Neural cell (in vitro differentiated cells): ENCODE measurements around the gene NINL. TPM values are rescaled to one million over a fixed set of nuclear protein-coding genes. Genes with fewer than 3 reads are reported as not detected.

Experiments
- H2AFZ ChIP-seq: fragments of 200-600, 300-800 bp; sonication (generic), shearing (Covaris generic); 2 replicates; pipeline ENCODE4 v1.6.0; 2014; ENCODE audit warnings: low read depth, mild to moderate bottlenecking, antibody characterized with exemption, low read length, moderate library complexity
- H3F3A ChIP-seq: fragments of 200-600 bp; shearing (Covaris generic); 2 replicates; pipeline ENCODE4 v1.6.1; 2016; ENCODE audit warnings: mild to moderate bottlenecking, moderate library complexity, mixed read lengths, antibody characterized with exemption, low read length; ENCODE audit not compliant: insufficient read depth, poor library complexity, severe bottlenecking
- H3K27ac ChIP-seq: fragments of 200-600, 300-800 bp; sonication (generic), shearing (Covaris generic); 2 replicates; pipeline ENCODE4 v1.5.1; 2014; ENCODE audit warnings: mild to moderate bottlenecking, low read length, moderate library complexity
- H3K27me3 ChIP-seq: fragments of 300-800, 200-600 bp; sonication (generic), shearing (Covaris generic); 2 replicates; pipeline ENCODE4 v1.6.0; 2014; ENCODE audit warnings: mild to moderate bottlenecking, low read depth, low read length, moderate library complexity; ENCODE audit not compliant: insufficient read depth
- H3K36me3 ChIP-seq: fragments of 300-800, 200-600 bp; sonication (generic), shearing (Covaris generic); 2 replicates; pipeline ENCODE4 v1.5.1; 2014; ENCODE audit warnings: mild to moderate bottlenecking, antibody characterized with exemption, low read length, moderate library complexity; ENCODE audit not compliant: insufficient read depth
- H3K4me2 ChIP-seq: fragments of 300-800, 200-600 bp; sonication (generic), shearing (Covaris generic); 2 replicates; pipeline ENCODE4 v1.6.0; 2014; ENCODE audit warnings: mild to moderate bottlenecking, low read length
- H3K4me3 ChIP-seq: fragments of 300-800, 200-600 bp; sonication (generic), shearing (Covaris generic); 2 replicates; pipeline ENCODE4 v1.5.1; 2014; ENCODE audit warnings: mild to moderate bottlenecking, low read length, moderate library complexity
- H3K79me2 ChIP-seq: fragments of 200-600 bp; shearing (Covaris generic); replicated peaks from 2 replicates; pipeline ENCODE4 v1.6.0; 2014; ENCODE audit warnings: mild to moderate bottlenecking, low read length, moderate library complexity; ENCODE audit not compliant: insufficient read depth
- H3K9ac ChIP-seq: fragments of 300-800, 200-600 bp; sonication (generic), shearing (Covaris generic); 2 replicates; pipeline ENCODE4 v1.6.1; 2016; ENCODE audit warnings: mild to moderate bottlenecking, low read length, mixed read lengths
- H3K9me2 ChIP-seq: fragments of 200-600 bp; shearing (Covaris generic); 2 replicates; pipeline ENCODE4 v1.6.1; 2016; ENCODE audit warnings: mild to moderate bottlenecking, low read length, mixed read lengths; ENCODE audit not compliant: insufficient read depth
- H3K9me3 ChIP-seq: fragments of 200-600, 300-800 bp; sonication (generic), shearing (Covaris generic); 2 replicates; pipeline ENCODE4 v1.6.1; 2016; ENCODE audit warnings: mild to moderate bottlenecking, mixed run types, low read length, moderate library complexity, mixed read lengths
- H4K20me1 ChIP-seq: fragments of 200-600 bp; shearing (Covaris generic); 2 replicates; pipeline ENCODE4 v1.6.1; 2016; ENCODE audit warnings: mild to moderate bottlenecking, mixed run types; ENCODE audit not compliant: insufficient read depth
- EP300 ChIP-seq: fragments of 450-650 bp; conservative IDR thresholded peaks from 2 replicates; pipeline ENCODE4 v1.6.1; 2014; ENCODE audit warnings: antibody characterized with exemption, mild to moderate bottlenecking, moderate library complexity; ENCODE audit not compliant: poor library complexity, severe bottlenecking
- EZH2 ChIP-seq: fragments of 200-600, 300-800 bp; shearing (Covaris generic), sonication (generic); IDR thresholded peaks from 2 replicates; pipeline ENCODE4 v1.6.1; 2014; ENCODE audit warnings: antibody characterized with exemption, low read length, borderline replicate concordance, mild to moderate bottlenecking; ENCODE audit not compliant: insufficient read depth, poor library complexity, severe bottlenecking
- MXI1 ChIP-seq: fragments of 450-650 bp; conservative IDR thresholded peaks from 2 replicates; pipeline ENCODE4 v1.6.1; 2014; ENCODE audit warnings: antibody characterized with exemption, mild to moderate bottlenecking; ENCODE audit not compliant: poor library complexity, severe bottlenecking
- POLR2AphosphoS5 ChIP-seq: IDR thresholded peaks from 2 replicates; pipeline ENCODE4 v1.6.1; 2012
- RAD21 ChIP-seq: fragments of 450-650 bp; conservative IDR thresholded peaks from 2 replicates; pipeline ENCODE4 v1.6.1; 2014; ENCODE audit warnings: antibody characterized with exemption, mild to moderate bottlenecking, moderate library complexity
- SMC3 ChIP-seq: fragments of 450-650 bp; conservative IDR thresholded peaks from 2 replicates; pipeline ENCODE4 v1.6.1; 2014; ENCODE audit warnings: antibody characterized with exemption, mild to moderate bottlenecking, moderate library complexity; ENCODE audit not compliant: poor library complexity
- TAF1 ChIP-seq: IDR thresholded peaks from 2 replicates; pipeline ENCODE4 v1.6.1; 2012; ENCODE audit warnings: low read depth
- polyA plus RNA-seq: library from polyadenylated mRNA; depleted of rRNA; stranded (reverse); fragments of >200 nt; gene quantifications from 2 replicates; pipeline ENCODE4 v1.2.3, GENCODE V29; 2014
- TF ChIP-seq, protein P1 (sequence below): fragments of 450-650 bp; IDR thresholded peaks from 2 replicates; pipeline ENCODE4 v1.5.1; 2014; ENCODE audit warnings: antibody characterized with exemption, mild to moderate bottlenecking, moderate library complexity; ENCODE audit not compliant: poor library complexity, severe bottlenecking
- TF ChIP-seq, protein P2 (sequence below): IDR thresholded peaks from 2 replicates; pipeline ENCODE4 v1.6.1; 2012; ENCODE audit warnings: borderline replicate concordance

NINL gene
- polyA plus RNA-seq, 1 donor from 2014 or later: 49.6 TPM

GRCh38 chr20:25538838-25539665 is 46.3 kb downstream of the NINL start:
- no peak for TF ChIP-seq EZH2
- TF ChIP-seq, protein P1, sequence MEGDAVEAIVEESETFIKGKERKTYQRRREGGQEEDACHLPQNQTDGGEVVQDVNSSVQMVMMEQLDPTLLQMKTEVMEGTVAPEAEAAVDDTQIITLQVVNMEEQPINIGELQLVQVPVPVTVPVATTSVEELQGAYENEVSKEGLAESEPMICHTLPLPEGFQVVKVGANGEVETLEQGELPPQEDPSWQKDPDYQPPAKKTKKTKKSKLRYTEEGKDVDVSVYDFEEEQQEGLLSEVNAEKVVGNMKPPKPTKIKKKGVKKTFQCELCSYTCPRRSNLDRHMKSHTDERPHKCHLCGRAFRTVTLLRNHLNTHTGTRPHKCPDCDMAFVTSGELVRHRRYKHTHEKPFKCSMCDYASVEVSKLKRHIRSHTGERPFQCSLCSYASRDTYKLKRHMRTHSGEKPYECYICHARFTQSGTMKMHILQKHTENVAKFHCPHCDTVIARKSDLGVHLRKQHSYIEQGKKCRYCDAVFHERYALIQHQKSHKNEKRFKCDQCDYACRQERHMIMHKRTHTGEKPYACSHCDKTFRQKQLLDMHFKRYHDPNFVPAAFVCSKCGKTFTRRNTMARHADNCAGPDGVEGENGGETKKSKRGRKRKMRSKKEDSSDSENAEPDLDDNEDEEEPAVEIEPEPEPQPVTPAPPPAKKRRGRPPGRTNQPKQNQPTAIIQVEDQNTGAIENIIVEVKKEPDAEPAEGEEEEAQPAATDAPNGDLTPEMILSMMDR: no peak
- no peak for TF ChIP-seq EP300
- TF ChIP-seq POLR2AphosphoS5: no peak
- TF ChIP-seq RAD21: no peak
- no peak for TF ChIP-seq TAF1
- no peak for TF ChIP-seq MXI1
- TF ChIP-seq SMC3: no peak
- TF ChIP-seq, protein P2, sequence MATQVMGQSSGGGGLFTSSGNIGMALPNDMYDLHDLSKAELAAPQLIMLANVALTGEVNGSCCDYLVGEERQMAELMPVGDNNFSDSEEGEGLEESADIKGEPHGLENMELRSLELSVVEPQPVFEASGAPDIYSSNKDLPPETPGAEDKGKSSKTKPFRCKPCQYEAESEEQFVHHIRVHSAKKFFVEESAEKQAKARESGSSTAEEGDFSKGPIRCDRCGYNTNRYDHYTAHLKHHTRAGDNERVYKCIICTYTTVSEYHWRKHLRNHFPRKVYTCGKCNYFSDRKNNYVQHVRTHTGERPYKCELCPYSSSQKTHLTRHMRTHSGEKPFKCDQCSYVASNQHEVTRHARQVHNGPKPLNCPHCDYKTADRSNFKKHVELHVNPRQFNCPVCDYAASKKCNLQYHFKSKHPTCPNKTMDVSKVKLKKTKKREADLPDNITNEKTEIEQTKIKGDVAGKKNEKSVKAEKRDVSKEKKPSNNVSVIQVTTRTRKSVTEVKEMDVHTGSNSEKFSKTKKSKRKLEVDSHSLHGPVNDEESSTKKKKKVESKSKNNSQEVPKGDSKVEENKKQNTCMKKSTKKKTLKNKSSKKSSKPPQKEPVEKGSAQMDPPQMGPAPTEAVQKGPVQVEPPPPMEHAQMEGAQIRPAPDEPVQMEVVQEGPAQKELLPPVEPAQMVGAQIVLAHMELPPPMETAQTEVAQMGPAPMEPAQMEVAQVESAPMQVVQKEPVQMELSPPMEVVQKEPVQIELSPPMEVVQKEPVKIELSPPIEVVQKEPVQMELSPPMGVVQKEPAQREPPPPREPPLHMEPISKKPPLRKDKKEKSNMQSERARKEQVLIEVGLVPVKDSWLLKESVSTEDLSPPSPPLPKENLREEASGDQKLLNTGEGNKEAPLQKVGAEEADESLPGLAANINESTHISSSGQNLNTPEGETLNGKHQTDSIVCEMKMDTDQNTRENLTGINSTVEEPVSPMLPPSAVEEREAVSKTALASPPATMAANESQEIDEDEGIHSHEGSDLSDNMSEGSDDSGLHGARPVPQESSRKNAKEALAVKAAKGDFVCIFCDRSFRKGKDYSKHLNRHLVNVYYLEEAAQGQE: no peak
- Histone ChIP-seq H3K27ac (no peak overlapping the region), H3K9ac (no peak overlapping the region), H2AFZ (no peak overlapping the region), H3F3A (no peaks in the 10 kb centered on the region), H3K36me3 (no peaks in the 10 kb centered on the region), H3K9me3 (no peaks in the 10 kb centered on the region), H3K27me3 (no peaks in the 10 kb centered on the region), H3K9me2 (no peaks in the 10 kb centered on the region), H3K4me2 (no peak overlapping the region), H3K79me2 (no peaks in the 10 kb centered on the region), H3K4me3 (no peak overlapping the region), H4K20me1 (no peaks in the 10 kb centered on the region)

DNA sequence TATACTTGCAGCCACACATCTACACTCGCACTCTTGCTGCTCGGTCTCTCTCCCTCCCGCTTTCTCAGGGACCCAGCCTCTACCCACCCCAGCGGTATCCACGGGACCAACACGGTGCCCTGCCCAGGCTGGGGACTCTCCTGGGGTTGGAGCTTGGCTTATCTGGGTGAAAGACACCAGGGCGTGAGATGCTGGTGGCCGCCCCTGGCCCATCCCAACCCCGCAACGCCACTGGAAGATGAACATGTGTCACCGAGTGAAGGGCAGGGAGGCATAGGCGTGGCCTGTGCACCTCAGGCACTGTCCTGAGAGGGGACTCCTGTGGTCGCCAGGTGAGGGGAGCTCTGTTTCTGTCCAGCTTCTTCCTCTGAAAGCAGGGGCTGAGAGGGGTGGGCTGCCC is 47.4 kb downstream of the NINL start:
- Histone ChIP-seq H3F3A (no peaks in the 10 kb centered on the region), H3K27ac (no peak overlapping the region), H3K4me3 (no peak overlapping the region), H3K4me2 (no peak overlapping the region), H3K79me2 (peaks cover 2% of the 10 kb centered on the region), H3K9me3 (no peaks in the 10 kb centered on the region), H4K20me1 (no peaks in the 10 kb centered on the region), H3K36me3 (no peaks in the 10 kb centered on the region), H2AFZ (no peak overlapping the region), H3K27me3 (no peaks in the 10 kb centered on the region), H3K9ac (no peak overlapping the region), H3K9me2 (no peaks in the 10 kb centered on the region)
- TF ChIP-seq POLR2AphosphoS5: no peak
- no peak for TF ChIP-seq TAF1
- TF ChIP-seq MXI1: no peak
- no peak for TF ChIP-seq EP300
- TF ChIP-seq EZH2: no peak
- TF ChIP-seq, protein P1: no peak
- TF ChIP-seq, protein P2: no peak
